HG03060 (cell line): ENCODE results near the gene IRF4.

Source experiments
- ATAC-seq: cut with Tn5 transposase; IDR thresholded peaks from one replicate; pipeline ENCODE4 v1.9.1; 2021; ENCODE audit warnings: low read depth, moderate number of reproducible peaks; ENCODE audit not compliant: unreplicated experiment

IRF4 gene

DNA sequence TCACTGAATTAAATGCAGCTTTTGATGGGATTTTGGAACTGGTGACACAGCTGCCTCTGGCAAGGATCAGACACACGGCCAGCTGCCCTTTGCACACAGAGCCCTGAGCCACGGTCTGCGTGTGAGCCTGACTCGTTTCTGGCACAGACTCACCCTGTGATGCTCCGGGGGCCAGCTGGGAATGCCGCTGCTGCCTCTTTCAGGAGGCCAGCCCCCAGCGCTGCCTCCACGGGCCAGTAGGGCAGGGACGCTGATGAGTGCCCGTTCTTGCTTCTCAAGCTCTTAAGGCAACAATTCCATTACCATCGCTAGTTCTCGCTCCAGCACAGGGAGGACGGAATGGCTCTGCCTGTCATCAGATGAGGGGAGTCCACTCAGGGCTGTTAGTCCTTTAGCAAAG lies 61.6 kb downstream of the IRF4 start:
- no peak for ATAC-seq

DNA sequence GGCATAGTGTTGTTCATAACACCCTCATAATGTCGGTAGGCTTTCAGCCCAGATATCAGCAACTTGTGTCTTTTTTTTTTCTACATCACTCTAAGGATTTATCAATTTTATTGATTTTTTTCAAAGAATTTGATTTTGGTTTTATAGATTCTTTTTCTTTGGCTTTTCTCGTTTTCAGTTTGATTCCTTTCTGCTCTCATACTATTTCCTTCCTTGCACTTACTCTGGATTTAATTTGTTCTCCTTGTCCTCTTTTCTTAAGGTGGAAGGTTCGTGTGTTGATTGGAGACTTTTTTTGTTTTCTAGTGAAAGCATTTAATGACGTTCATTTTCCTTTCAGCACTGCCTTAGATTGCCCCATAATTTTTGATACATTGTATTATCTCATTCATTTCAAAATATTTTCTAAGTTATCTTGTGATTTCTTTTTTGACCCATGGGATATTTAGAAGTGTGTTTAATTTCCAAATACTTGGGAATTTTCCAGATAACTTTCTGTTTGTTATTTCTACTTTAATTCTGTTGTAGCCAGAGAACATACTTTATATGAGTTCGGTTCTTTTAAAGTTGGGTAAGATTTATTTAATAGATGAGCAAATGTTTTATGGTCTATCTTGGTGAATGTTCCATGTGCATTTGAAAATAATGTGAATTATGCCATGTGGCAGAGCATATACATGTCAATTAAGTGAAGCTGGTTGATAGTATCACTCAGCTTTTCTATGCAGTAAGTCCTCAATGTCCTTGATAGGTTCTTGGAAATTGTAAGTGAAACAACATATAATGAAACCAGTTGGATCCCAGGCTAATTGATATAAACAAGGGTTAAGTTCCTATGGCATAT lies 62.8 kb downstream of the IRF4 start:
- no peak for ATAC-seq

- no peak for ATAC-seq
Measured at GRCh38 chr6:455006-455585, 63.5 kb downstream of the IRF4 start.

DNA sequence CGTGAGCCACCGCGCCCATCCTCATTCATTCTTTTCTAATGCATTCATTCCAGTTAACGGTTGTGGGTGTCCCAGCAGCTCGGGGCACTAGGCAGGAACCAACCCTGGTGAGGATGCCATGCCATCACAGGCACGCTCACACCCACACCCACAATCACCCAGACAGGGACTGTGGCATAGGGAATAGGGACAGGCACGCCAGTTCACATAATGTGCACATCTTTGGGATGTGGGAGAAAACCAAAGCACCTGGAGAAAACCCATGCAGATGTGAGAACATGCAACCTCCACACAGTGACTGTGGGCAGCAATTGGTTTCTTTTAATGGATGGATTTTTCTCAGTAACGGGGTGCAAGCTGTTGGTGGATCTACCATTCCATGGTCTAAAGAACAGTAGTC lies 64.3 kb downstream of the IRF4 start:
- ATAC-seq, result no peak

DNA sequence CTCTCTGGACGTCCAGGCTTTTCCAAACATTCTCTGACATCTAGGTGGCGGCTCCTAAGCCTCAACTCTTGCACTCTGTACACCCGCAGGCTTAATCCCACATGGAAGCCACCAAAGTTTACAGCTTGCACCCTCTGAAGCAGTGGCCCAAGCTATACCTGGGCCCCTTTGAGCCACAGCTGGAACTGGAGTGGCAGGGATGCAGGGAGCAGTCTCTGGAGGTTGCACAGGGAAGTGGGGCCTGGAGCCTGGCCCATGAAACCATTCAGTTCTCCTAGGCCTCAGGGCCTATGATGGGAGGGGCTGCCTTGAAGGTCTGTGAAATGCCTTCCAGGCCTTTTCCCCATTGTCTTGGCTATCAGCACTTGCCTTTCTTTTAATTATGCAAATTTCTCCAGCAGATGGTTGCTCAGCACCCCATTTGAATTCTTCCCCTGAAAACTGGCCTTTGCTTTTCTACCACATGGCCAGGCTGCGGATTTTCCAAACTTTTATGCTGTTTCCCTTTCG lies 64.9 kb downstream of the IRF4 start:
- ATAC-seq, result no peak

DNA sequence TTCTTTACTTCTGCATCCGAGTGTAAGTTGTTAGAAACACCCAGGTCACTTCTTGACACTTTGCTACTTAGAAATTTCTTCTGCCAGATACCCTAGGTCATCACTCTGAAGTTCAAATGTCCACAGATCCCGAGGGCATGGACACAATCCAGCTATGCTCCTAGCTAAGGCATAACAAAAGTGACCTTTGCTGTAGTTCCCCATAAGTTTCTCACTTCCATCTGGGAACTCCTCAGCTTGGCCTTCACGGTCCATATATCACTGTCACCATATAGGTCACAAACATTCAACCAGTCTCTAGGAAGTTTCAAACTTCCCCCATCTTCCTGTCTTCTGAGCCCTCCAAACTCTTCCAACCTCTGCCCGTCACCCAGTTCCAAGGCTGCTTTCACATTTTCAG lies 65.3 kb downstream of the IRF4 start:
- no peak for ATAC-seq
